Myocyte (in vitro differentiated cells): ENCODE data around the gene RBM3. TPM values are rescaled to one million over a fixed set of nuclear protein-coding genes. Genes with fewer than 3 reads are reported as not detected.

Experiments used
- DNase-seq: peaks from one replicate; pipeline ENCODE4 v3.0.0-alpha.2; 2012; ENCODE audit warnings: low read depth
- total RNA-seq: library from RNA; depleted of rRNA; stranded (reverse); fragments of >200 nt; gene quantifications from 2 replicates; pipeline ENCODE4 v1.2.3, GENCODE V29; 2014

Gene RBM3
- total RNA-seq, 1 donor from 2014 or later: 57.4 TPM

DNA sequence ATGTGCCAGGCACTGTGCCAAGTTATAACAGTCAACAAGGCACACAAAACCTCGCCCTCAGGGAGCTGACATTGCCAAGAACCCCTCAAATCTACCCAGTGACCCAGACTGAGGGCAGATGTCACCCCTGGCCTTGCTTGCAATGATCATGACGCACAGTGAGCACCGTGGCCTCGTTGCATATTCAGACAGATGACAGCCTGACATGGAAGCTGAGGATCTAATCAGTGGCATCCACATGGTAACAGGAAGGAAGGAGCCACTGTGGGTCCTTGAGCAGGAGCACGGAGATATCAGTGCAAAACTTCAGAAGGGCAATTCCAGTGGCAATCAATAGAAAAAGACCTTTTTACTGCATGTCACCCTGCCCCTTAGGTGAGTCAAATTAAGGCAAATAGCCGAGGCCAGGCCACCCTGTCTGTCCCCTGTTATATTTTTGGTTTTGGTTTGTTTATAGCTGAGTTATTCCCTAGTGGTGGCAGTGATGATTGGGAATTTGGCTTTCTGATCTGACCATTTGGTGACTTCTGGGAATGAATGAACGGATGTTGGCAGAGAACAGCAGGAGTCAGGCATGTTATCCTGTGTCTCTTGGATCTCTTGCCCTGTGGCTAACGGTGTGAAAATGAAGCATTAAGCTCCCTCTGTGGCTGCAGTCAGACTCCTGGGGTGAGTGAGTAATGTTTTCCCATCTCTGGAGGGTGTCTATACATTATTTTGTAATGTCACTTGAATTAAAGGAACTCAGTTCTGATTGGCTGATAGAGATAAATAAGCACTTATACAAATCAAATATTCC lies 43.5 kb downstream of the RBM3 start:
- no peak for DNase-seq

DNA sequence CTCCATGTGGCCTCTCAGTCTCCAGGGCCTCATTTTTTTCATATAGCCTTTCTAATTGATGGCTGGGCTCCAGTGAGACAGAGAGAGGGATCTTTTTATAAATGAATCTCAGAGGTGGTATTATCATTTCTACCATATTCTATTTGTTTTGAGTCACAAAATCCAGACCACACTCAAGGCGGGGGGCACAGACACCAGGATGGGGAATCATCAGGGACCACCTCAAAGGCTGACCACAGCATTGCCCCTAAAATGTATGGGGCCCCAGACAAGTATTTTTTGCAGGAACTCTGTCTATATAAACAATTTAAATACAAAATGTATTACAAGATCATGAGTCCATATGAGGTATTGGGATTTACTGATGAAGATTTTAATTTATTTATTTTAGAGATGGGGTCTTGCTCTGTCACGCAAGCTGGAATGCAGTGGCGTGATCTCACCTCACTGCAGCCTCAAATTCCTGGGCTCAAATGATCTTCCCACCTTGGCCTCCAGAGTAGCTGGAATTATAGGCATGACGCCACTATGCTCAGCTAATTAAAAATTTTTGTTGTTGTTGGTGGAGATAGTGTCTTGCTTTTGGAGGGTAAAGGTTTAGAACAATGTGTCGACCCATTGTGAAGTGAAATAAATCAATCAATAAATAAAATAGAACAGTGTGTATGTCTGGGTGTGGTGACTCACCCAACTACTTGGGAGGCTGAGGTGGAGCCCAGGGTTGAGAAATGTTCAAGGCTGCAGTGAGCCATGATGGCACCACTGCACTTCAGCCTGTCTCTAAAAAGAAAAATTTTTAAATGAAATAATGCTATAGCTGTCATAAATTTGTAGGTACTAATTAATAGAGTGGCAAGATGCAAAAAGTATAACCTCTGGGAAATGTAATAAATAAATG lies 52.4 kb downstream of the RBM3 start:
- DNase-seq: no peak

Other genes starting within 250 kb of the RBM3 start
- gene SSX3, start 217.8 kb upstream of the RBM3 start, total RNA-seq: not detected in 2 replicates
- 0.64 and 0.78 TPM in 2 replicates for gene SSX4, start 190.9 kb upstream of the RBM3 start, total RNA-seq
- gene SSX4B, start 162.5 kb upstream of the RBM3 start, total RNA-seq: 0.64 and 0.78 TPM in 2 replicates
- 1.8 and 2.3 TPM in 2 replicates for gene SLC38A5, start 104.2 kb upstream of the RBM3 start, total RNA-seq
- 79.5 and 90.0 TPM in 2 replicates for gene FTSJ1, start 98.3 kb upstream of the RBM3 start, total RNA-seq
- 33.1 and 34.2 TPM in 2 replicates for gene PORCN, start 65.5 kb upstream of the RBM3 start, total RNA-seq
- 30.2 and 46.1 TPM in 2 replicates for gene EBP, start 52.7 kb upstream of the RBM3 start, total RNA-seq
- gene TBC1D25, start 34.8 kb upstream of the RBM3 start, total RNA-seq: 8.4 and 8.6 TPM in 2 replicates
- 110 and 139 TPM in 2 replicates for gene WDR13, start 23.0 kb downstream of the RBM3 start, total RNA-seq
- gene WAS, start 109.3 kb downstream of the RBM3 start, total RNA-seq: 0.19 TPM in 1 of 2 replicates, not detected in the other
- gene SUV39H1, start 122.2 kb downstream of the RBM3 start, total RNA-seq: 2.8 and 3.1 TPM in 2 replicates
- gene GLOD5, start 187.3 kb downstream of the RBM3 start, total RNA-seq: not detected in 2 replicates
- gene GATA1, start 212.1 kb downstream of the RBM3 start, total RNA-seq: not detected in 2 replicates
- 60.8 and 75.5 TPM in 2 replicates for gene HDAC6, start 227.6 kb downstream of the RBM3 start, total RNA-seq